Germinal center (tissue), 1 donor: Measurements from ENCODE around the gene BTN1A1.
"Not testable (repeated sequence)": the region's sequence is repeated elsewhere in the genome, so short reads cannot be mapped to it uniquely, and the experiment has no call there.

Source experiments
- DNase-seq: peaks from one replicate; pipeline ENCODE4 v3.0.0; 2012; ENCODE audit warnings: mixed read lengths, low spot score

BTN1A1 gene

DNA sequence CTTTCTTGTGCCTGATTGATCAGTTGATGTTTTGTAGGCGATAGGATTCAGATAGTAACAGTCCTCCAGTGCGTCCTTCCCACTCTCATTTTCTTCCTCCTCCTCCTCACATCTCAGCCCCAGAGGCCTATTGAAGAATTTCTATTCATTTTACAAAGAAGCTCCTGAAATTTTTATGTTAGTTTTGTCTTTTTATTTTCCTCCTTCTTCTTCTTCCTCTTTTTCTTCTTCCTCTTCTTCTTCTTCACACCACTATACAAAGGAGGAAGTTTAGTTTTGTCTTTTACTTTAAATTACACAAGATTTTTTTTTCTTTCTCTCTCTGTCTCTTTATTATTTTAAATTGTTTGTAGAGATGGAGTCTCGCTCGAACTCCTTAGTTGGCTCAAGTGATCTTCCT lies 23.2 kb upstream of the BTN1A1 start:
- no peak for DNase-seq

DNA sequence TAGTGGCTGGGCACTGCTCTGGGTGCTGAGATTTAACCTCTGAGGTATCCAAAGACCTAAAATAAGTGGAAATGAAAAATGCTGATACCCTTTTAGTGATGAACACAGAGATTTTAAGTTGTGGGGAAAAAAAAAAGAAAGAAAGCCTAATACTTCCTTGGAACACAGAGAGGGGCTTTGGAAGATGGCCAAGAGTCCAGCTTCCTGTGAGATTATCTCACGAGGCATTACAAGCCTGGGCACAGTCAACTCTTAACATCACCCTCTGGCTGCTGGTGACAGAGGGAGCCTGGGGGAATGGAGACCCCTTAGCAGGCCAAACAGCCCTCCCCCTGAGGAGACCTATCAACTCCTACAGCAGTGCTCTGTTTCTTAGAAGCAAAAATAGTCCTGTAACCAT lies 22.7 kb upstream of the BTN1A1 start:
- DNase-seq, result no peak

DNA sequence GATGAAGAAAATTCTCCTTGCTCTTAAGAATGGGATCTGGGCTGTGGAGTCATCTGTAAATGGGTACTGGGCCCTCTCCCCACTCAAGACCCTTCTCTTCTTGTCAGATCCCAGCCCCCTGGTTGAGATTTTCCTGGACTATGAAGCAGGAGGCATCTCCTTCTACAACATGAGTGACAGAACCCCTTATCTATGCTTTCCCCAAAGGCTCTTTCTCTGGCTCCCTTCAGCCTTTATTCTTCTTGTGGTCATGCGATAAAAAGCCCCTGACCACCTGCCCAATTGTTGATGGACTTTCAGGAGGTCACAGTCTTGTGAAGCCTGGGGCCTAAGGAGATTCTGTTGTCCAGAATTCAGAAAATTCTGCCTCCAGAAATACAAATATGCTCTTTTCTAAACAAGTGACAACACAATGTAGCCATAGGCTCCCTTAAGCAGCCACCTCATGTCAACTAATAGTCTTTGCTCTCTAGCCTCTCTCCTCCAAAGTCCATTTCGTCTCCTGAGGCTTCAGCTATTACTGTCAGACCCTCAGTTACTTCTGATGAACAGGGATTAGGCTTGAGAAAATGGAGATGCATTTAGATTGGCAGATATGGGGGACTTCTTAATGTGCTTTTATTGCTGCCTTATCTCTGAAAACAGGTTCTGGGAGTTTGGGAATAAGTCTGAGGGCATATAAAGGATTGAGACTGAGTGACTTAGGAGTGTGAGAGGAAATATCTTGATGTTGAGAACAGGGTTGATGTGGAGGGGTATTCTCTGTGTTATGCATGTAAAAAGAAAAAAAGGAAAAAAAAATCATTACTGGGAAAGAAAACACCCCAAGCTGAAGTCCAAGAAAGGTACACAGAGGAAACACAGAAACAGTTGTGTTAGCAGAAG lies 21.8 kb upstream of the BTN1A1 start:
- DNase-seq, result no peak

DNA sequence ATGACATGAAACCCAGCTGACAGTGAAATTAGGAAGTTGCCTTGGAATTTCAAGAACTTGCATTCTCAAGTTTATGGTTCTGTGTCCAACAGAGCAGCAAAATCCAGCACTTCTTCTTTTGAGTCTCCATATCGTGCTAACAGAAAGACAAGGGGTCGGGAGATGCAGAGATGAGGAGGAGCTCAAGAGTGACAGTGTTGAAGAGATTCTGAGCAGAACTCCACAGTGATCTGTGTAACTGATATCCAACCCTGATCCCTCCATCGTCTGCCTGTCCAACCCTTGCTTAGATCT lies 21.2 kb upstream of the BTN1A1 start:
- no peak for DNase-seq

DNA sequence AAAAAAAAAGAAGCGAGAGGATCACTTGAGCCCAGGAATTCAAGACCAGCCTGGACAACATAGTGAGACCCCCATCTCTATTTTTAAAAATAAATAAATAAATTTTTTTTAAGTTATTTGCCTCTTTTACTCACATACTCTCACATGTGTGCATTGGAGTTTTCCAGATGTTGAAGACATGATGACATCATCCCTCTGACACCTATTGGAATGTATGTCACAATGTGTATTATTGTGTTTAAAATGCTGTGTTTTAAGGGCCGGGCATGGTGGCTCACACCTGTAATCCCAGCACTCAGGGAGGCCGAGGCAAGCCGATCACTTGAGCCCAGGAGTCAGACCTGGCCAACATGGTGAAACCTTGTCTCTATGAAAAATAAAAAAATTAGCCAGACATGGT lies 17.8 kb upstream of the BTN1A1 start:
- no peak for DNase-seq

DNA sequence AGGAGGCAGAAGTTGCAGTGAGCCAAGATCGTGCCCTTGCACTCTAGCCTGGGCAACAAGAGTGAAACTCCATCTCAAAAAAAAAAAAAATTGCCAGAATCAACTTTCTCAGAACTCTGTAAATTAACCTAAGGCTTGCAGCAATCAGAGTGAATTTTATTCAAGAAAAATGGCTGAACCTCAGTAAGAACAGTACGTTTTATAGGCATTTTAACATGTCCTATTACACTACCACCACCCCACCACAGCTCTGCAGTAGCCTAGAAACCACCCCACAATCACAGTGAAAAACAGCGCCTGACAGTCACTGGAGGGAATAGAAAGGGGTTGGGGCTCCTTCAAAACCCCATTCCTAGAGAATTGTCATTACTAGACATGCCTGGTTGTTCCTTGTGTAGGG lies 16.4 kb upstream of the BTN1A1 start:
- no peak for DNase-seq

DNA sequence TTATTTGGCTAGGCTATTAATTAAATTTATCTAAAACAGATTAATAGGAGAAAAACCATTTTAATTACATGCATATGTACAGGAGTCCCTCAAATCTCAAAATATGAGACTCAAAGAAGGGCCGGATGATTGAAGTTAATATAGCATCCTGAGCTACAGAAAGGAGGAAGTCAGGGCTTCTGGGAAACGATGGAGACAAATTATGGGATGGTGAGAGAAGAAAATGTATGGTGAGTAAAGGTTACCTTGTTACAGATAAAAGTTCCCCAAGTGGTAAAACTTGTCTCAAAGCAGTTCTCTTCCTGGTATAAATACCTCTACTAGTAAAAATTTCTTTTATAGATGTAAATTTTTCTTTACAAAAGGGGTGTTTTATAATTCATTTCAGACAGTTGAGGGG lies 15.9 kb upstream of the BTN1A1 start:
- DNase-seq, result no peak

DNA sequence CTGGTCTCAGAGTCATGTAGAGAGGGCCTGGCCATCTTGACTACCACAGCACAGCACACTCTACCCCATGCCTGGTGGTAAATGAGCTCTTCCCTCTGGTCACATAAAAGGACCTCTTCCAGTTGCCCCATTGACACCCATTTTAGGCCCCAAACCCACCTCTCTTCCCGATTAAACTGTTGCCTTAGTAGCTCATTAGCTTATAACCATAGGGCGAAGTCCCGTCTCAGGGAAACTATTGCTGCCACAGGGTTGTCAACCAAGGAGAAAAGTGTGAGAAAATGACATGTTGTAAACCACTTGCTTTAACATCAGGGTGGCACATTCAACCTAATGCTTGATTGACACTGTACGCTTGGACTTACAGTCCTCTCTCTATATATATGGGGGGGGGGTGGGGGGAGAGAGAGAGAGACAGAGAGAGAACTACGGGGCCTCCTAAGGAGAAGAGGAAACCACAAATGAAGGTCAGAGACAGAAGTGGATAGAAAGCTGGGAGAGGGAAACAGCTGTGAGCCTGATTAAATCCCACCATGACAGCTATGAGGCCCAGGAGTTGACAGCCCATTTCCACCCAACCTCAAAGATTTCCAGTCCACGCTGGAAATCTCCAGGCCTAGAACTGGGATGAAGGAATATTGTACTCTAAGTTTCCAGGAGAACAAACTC lies 14.9 kb upstream of the BTN1A1 start:
- DNase-seq, result no peak

DNA sequence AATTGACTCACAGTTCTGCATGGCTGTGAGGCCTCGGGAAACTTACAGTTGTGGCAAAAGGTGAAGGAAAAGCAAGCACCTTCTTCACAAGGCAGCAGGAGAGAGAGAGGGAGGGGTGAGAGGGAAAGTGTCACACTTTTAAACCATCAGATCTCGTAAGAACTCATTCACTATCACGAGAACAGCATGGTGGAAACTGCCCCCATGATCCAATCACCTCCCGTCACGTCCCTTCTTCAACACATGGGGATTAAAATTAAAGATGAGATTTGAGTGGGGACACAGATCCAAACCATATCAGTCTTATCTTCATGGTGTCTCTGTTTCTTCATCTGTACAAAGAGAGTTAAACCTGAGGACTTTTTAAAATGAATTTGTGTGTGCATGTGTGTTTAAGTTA lies 13.7 kb upstream of the BTN1A1 start:
- DNase-seq, result no peak

DNA sequence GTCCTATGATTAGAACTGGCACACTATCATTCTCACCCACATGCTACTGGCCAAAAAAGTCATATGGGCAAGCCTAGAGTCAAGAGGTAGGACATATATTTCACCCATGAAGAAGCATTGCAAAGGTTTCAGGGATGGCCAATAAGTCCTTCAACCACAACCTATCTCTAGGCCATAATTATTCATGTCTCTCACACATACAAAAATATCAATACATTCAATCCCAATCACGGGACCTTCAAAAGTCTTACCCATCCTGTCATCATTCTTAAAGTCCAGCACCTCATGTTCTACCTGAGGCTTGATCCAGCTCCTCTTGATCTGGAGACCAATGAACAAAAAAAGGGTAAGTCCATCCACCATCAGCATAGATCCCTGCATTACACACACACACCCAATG lies 12.6 kb upstream of the BTN1A1 start:
- DNase-seq, result no peak

DNA sequence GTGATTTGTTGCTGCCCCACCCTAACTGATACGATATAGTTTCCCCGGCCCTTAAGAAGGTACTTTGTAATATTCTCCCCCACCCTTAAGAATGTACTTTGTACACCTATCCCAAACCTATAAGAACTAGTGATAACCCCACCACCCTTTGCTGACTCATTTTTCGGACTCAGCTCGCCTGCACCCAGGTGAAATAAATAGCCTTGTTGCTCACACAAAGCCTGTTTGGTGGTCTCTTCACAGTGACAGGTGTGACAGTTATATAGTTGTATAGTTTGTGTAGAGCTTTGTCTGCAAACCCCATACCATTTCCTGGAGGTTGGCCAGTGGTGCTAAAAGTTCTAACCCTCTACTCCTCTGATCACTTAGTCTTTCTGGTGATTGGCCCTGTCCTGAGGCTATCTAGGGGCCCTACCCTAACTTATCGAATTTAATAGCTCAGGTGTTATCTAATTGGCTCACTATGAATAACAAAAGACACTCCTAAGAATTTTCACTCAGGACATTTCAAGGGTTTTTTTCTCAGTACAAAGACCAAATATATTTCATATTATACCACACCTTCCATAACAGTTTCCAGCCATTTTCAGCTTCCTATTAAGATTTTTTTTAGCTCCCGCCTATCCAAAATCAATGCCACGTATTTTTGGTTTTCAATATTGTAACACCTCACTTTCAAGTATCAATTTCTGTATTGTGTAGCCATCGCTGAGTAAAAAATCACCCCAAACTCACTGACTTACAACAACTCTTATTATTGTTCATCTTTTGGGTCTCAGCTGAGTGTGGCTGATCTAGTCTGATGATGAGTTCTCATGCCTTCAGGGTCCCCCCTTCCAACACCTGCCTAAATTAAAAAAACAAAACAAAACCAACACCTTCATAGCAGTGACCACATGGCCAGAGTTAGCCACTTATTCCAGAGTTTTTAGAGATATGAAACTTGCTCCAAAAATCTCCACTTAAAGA lies 9.8 kb upstream of the BTN1A1 start:
- no peak for DNase-seq

DNA sequence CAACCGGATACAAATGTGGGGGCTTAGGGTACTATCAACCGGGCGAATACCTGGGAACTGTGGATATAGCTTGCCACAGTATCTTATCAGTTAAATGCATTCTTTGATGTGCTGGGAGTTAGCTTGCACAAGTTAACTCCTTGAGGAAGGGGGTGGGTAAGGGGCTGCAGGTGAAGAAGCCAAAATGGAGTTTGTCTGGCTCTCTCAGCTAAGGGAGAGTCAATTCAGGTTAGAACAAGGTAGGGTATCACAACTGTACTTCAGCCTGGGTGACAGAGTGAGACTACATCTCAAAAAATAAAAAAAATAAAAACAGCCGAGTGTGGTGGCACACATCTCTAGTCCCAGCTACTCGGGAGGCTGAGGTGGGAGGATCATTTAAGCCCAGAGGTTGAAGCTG lies 8.5 kb upstream of the BTN1A1 start:
- DNase-seq, result no peak

DNA sequence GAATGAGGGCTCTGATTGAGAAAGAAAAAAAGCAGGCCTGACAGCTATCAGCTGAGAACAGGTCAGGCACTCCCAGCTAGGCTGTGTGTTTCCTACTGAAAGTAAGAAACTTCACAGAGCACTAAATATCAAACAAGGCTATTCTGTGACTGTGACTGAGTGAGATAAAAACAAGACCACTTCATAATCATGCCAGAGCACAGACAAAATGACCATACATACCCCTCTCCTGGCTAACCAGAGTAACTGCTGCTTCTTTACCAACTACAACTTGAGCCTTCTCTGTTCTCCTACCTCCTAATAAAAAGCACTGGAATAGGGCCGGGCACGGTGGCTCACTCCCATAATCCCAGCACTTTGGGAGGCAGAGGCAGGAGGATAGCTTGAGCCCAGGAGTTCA lies 6.8 kb upstream of the BTN1A1 start:
- DNase-seq, result no peak

DNA sequence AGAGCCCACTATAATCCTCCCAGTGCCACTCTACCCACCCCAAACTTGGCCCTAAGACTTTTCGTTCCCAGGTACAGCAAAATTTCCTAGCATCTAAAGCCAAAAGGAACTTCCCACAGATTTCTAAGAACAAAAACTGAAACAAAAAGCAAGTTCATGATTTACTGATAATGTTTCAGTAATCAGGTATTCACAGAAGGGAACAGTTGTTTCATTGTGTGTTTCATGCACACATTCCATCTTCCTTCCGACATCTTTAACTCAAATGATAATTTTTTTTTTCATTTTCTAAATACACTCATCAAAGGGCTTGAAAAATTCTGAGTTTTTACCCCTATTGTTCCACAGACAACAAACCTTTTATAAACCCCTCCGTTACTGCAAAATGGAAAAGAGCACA lies 6.0 kb upstream of the BTN1A1 start:
- DNase-seq, result no peak

DNA sequence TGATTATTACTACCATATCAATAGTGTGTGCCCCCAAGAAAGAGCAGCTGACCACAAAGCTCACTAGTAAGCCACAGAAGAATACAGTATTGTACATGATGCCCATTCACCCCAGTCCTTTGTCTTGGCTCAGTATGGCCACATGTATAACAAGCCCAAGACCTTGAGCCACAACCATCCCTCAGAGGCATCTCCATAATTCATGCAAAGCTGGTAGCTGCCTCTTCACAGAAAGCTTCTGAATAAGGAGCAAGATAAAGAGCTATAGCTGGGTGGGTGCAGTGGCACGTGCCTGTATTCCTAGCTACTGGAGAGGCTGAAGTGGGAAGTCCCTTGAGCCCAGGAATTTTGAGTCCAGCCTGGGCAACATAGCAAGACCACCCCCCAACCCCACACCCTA lies 4.8 kb upstream of the BTN1A1 start:
- no peak for DNase-seq

DNA sequence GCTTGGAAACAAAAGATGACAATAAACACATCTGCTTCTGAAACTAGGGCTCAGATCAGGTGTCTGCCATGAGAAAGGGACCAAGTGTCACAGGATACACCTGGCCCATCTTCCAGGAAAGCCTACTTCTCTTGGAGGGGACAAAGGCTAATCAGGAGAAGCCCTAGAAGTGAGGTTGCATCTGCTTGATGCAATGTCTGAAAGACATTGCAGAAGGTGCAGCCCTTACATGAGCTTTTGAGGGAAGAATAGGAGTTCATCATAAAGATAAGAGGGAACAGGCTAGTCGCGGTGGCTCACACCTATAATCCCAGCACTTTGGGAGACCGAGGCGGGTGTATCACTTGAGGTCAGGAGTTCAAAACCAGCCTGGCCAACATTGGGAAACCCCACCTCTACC lies 2.5 kb upstream of the BTN1A1 start:
- no peak for DNase-seq

DNA sequence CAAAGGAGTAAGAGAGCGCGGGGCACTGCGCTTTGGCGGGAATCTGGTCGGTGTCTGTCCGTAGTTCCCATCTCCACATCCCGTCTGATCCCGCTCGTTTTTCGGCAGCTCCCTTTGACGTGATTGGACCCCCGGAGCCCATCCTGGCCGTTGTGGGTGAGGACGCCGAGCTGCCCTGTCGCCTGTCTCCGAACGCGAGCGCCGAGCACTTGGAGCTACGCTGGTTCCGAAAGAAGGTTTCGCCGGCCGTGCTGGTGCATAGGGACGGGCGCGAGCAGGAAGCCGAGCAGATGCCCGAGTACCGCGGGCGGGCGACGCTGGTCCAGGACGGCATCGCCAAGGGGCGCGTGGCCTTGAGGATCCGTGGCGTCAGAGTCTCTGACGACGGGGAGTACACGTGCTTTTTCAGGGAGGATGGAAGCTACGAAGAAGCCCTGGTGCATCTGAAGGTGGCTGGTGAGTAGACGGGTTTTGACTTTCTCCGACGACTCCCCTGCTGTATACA lies 1.4 kb downstream of the BTN1A1 start:
- DNase-seq, result peak; percentile 30

DNA sequence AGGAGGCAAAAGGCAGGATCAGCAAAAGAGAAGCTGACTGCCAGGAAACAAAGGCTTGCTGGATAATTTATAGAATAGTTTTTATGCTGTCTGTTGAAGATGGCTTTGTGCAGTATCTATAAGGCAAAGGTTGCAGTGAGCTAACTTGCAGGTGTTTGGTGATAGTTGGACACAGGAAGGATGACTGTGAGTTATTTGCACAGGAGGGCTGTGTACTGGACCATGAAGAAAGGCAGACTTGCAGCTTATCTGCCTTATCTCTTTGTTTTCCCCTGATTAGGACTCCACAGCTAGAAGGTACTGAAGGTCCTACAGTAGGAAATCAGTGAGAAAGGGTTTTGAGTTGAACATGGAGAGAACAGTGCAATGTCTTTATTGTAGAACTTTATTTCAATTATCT lies 2.1 kb downstream of the BTN1A1 start:
- peak; percentile 44 for DNase-seq

DNA sequence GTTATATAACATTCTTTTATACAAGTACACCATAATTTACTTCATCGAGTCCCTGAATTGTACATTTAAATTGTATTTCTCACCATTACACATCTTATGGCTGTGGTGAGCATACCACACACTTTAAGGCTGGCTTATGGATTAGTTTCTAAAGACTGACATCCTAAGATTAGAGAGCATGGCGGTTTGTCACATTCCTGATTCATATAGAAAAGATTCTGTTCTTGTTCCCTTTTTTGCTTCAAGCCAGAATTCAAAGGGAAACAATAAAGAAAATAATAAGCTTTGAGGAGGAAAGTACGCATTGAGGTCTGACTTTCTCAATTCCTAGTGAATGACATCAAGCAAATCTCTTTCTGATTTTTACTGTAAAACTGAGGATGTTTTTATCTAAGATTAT lies 2.5 kb downstream of the BTN1A1 start:
- DNase-seq, result no peak

DNA sequence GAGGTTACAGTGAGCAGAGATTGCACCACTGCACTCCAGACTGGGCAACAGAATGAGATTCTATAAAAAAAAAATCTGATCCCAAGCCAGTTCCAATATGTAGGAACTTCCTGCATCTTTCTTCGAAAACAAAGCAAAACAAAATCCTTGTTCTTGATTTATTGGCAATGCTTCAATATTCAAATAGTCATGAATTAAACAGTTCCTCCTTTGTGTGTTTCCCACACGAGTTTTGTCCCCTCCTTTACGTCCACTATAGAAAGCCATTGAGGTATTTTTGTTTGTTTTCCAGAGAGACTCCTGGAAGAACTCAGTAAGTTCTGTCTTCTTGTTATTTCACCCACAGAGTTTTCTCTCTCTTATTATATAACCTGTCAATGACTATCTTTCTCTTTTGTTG lies 7.6 kb downstream of the BTN1A1 start:
- no peak for DNase-seq

DNA sequence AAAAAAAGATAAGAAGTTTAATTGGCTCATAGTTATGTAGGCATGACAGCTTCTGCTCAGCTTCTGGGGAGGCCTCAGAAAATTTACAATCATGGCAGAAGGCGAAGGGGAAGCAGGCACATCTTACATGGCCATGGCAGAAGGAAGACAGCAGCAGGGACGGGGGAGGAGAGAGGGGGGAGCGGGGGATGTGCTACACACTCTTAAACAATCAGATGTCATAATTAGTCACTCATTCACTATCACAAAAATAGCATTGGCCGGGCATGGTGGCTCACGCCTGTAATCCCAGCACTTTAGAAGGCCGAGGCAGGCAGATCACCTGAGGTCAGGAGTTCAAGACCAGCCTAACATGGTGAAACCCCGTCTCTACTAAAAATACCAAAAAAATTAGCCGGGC lies 10.9 kb downstream of the BTN1A1 start:
- DNase-seq, result not testable (repeated sequence)

DNA sequence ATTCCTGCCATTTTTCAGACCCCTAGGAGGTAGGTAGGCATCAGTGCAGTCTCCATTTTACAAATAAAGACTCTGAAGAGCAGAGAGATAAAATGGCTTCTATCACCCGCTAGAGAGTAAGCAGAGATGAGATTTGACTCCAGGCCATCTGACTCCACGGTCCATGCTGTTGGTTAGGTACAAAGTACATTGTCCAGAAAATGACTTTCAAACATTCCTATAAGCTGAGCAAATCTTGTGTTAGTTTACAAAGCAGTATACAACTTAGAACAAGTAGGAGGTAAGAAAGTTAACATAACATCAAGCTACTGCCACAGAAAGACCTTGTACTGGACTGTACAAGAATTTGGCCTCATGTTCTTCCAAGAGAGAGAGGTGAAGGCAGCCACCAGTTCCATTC lies 14.9 kb downstream of the BTN1A1 start:
- no peak for DNase-seq
